ENCODE measurements around the gene WFIKKN1.

WFIKKN1 gene

DNA sequence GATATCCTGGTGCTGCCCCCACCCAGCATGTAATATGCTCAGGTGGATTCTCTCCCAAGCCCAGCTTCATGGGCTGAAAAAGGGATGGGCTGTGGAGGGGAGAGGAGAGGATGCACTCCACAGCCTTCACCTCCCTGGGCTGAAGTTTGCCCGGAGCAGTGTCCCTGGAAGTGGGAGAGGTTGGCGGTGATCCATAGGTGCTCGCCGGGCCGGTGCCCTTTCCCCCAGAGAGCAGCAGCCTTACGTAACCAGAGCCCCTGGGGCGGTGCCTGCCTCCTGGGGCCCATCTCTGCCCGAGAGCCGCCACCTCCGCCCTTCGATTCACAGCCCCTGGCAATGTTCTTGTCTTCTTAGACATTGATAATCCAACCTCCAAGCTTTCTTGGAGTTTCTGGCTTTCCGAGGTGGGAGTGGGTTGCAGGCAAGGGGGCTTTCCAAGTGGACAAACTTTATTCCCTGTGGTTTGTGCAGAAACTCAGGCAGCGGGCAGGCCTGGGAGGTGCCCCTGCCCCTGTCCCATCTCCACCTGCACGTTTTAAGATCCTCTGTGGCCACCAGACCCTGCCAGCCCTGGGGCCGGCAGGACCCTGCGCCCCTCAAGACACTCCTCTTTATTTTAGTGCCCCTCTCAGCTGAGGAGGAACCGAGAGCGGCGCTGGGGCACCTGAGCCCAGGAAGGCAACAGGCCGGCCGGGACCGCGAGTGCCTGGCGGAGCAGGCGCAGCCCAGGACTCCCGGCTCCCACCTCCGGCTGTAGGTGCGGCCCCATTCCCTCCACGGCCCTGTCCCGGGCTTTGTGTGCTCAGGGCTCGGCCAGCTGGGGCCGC is 15.3 kb downstream of the WFIKKN1 start:
- Histone ChIP-seq H3K4me2 (ENCODE audit: low read length) (no peak overlapping the region; the same call in 1 of the 2 replicates), H3K27ac (ENCODE audit: low read depth, low read length) (no peak overlapping the region), H4K20me1 (ENCODE audit: control insufficient read depth, insufficient read depth, low read depth, low read length) (no peaks in the 10 kb centered on the region), H3K36me3 (ENCODE audit: control insufficient read depth, low read length) (peaks cover 46% of the 10 kb centered on the region), H3K4me3 (ENCODE audit: low read length) (no peak overlapping the region), H3K27me3 (ENCODE audit: control insufficient read depth, low read length) (no peaks in the 10 kb centered on the region), H3K79me2 (ENCODE audit: control insufficient read depth, low read length) (peaks cover 91% of the 10 kb centered on the region), H3K4me1 (ENCODE audit: control insufficient read depth, low read length) (peaks cover 45% of the 10 kb centered on the region), H3K9me2 (replicated peaks; ENCODE audit: control insufficient read depth, low read length) (no peaks in the 10 kb centered on the region), H3K9me3 (ENCODE audit: control insufficient read depth, insufficient read depth, low read length) (no peaks in the 10 kb centered on the region), H3F3A (ENCODE audit: control insufficient read depth, insufficient read depth) (peaks cover 7% of the 10 kb centered on the region)
- TF ChIP-seq, protein P1, sequence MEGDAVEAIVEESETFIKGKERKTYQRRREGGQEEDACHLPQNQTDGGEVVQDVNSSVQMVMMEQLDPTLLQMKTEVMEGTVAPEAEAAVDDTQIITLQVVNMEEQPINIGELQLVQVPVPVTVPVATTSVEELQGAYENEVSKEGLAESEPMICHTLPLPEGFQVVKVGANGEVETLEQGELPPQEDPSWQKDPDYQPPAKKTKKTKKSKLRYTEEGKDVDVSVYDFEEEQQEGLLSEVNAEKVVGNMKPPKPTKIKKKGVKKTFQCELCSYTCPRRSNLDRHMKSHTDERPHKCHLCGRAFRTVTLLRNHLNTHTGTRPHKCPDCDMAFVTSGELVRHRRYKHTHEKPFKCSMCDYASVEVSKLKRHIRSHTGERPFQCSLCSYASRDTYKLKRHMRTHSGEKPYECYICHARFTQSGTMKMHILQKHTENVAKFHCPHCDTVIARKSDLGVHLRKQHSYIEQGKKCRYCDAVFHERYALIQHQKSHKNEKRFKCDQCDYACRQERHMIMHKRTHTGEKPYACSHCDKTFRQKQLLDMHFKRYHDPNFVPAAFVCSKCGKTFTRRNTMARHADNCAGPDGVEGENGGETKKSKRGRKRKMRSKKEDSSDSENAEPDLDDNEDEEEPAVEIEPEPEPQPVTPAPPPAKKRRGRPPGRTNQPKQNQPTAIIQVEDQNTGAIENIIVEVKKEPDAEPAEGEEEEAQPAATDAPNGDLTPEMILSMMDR (IDR thresholded peaks at IDR 0.05; ENCODE audit: low read depth, low read length, poor library complexity, severe bottlenecking): no peak
- TF ChIP-seq EZH2phosphoT487 (IDR thresholded peaks at IDR 0.05; ENCODE audit: borderline replicate concordance, low read length): no peak

DNA sequence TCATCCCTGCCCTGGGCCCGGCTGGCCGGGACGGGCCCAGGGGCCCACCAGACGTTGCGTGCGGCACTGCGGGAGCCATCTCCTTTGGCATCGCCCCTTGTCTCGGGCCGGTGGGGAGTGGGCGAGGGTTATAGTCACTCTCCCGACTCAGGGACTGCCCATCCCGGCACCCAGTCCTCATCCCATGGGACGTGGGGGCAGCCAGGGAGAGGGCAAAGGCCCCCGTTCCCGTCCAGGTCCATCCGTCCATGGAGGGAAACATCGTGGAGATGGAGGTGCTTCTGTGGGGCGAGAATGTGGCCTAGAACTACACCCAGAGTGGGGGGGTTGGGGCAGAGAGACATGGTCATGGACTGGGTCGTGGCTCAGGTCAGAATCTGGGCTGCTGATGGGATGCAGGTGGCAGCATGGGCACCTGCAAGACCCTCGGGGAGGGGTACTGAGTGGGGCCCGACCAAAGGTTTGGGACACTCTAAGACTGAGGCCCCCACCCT is 15.9 kb downstream of the WFIKKN1 start:
- Histone ChIP-seq H3K27ac (ENCODE audit: low read depth, low read length) (no peak overlapping the region), H3K4me2 (ENCODE audit: low read length) (peak overlapping the region; percentile 99; the same call in 1 of the 2 replicates), H4K20me1 (ENCODE audit: control insufficient read depth, insufficient read depth, low read depth, low read length) (no peaks in the 10 kb centered on the region), H3K4me1 (ENCODE audit: control insufficient read depth, low read length) (peaks cover 44% of the 10 kb centered on the region), H3K9me2 (replicated peaks; ENCODE audit: control insufficient read depth, low read length) (no peaks in the 10 kb centered on the region), H3F3A (ENCODE audit: control insufficient read depth, insufficient read depth) (peaks cover 7% of the 10 kb centered on the region), H3K79me2 (ENCODE audit: control insufficient read depth, low read length) (peaks cover 86% of the 10 kb centered on the region), H3K27me3 (ENCODE audit: control insufficient read depth, low read length) (no peaks in the 10 kb centered on the region), H3K4me3 (ENCODE audit: low read length) (no peak overlapping the region), H3K9me3 (ENCODE audit: control insufficient read depth, insufficient read depth, low read length) (no peaks in the 10 kb centered on the region), H3K36me3 (ENCODE audit: control insufficient read depth, low read length) (peaks cover 50% of the 10 kb centered on the region)
- TF ChIP-seq, protein P1 (IDR thresholded peaks at IDR 0.05; ENCODE audit: low read depth, low read length, poor library complexity, severe bottlenecking): no peak
- TF ChIP-seq EZH2phosphoT487 (IDR thresholded peaks at IDR 0.05; ENCODE audit: borderline replicate concordance, low read length): no peak

DNA sequence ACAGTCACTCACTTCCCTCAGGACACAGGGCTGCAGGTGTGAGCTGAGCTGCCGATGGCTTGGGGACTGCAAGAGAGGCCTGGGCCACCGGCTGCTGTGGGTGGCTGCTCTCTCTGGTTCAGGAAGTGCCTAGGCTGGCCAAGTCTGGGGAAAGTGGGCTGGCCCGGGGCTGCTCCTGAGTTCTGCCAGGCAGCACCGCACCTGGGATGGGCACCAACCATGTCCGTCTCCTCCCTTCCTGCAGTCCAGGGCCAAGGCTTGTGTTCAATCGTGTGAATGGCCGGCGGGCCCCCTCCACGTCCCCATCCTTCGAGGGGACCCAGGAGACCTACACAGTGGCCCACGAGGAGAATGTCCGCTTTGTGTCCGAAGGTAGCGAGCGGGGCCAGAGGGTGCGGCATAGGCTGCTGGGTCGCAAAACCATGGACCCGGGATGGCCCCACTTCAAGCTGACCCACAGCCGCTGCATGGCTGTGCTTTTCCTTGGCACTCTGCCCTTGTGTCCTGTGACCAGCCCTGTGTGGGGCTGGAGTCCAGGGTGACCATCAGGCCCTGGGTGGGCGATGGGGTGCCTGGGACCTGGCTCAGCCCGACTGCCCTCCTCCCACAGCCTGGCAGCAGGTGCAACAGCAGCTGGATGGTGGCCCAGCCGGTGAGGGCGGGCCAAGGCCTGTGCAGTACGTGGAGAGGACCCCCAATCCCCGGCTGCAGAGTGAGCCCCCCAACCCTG is 16.6 kb downstream of the WFIKKN1 start:
- H3K4me3 ChIP-seq (ENCODE audit: low read length): peak overlapping the region; percentile 80
- TF ChIP-seq, protein P1 (IDR thresholded peaks at IDR 0.05; ENCODE audit: low read depth, low read length, poor library complexity, severe bottlenecking): no peak
- no peak for TF ChIP-seq EZH2phosphoT487 (IDR thresholded peaks at IDR 0.05; ENCODE audit: borderline replicate concordance, low read length)
- no peak overlapping the region for H3K27ac ChIP-seq (ENCODE audit: low read depth, low read length)

More for the DNA sequence above, 16.6 kb downstream of the WFIKKN1 start:
- Histone ChIP-seq H3K79me2 (ENCODE audit: control insufficient read depth, low read length) (peaks cover 80% of the 10 kb centered on the region), H3K9me3 (ENCODE audit: control insufficient read depth, insufficient read depth, low read length) (no peaks in the 10 kb centered on the region), H3K36me3 (ENCODE audit: control insufficient read depth, low read length) (peaks cover 49% of the 10 kb centered on the region), H4K20me1 (ENCODE audit: control insufficient read depth, insufficient read depth, low read depth, low read length) (no peaks in the 10 kb centered on the region), H3F3A (ENCODE audit: control insufficient read depth, insufficient read depth) (peaks cover 7% of the 10 kb centered on the region), H3K9me2 (replicated peaks; ENCODE audit: control insufficient read depth, low read length) (no peaks in the 10 kb centered on the region), H3K27me3 (ENCODE audit: control insufficient read depth, low read length) (no peaks in the 10 kb centered on the region), H3K4me1 (ENCODE audit: control insufficient read depth, low read length) (peaks cover 44% of the 10 kb centered on the region), H3K4me2 (ENCODE audit: low read length) (peak overlapping the region; percentile 99)
